OCI-M1 (cell line): ENCODE results near the gene JAK3.
A peak's percentile ranks its signal among the peaks of the same experiment; 100 is the strongest.

Source experiments
- DNase-seq: peaks from one replicate; lab custom pipeline; 2025; lab: John Stamatoyannopoulos, UW

JAK3 gene

GRCh38 chr19:17840019-17840418, 7.8 kb downstream of the JAK3 start:
- no peak for DNase-seq

- no peak for DNase-seq
Measured at GRCh38 chr19:17837972-17838371, 9.8 kb downstream of the JAK3 start.

- DNase-seq = no peak
Measured at GRCh38 chr19:17836530-17836929, 11.3 kb downstream of the JAK3 start.

- no peak for DNase-seq
Measured at GRCh38 chr19:17835182-17836006, 12.4 kb downstream of the JAK3 start.

GRCh38 chr19:17834350-17835181, 13.2 kb downstream of the JAK3 start:
- DNase-seq = no peak

GRCh38 chr19:17832443-17833208, 15.2 kb downstream of the JAK3 start:
- no peak for DNase-seq

GRCh38 chr19:17831419-17831888, 16.3 kb downstream of the JAK3 start:
- no peak for DNase-seq

GRCh38 chr19:17830567-17831418, 17.0 kb downstream of the JAK3 start:
- DNase-seq = peak; percentile 15

- no peak for DNase-seq
Measured at GRCh38 chr19:17829855-17830566, 17.8 kb downstream of the JAK3 start.

- DNase-seq = no peak
Measured at GRCh38 chr19:17826508-17827056, 21.2 kb downstream of the JAK3 start.

GRCh38 chr19:17824339-17824738, 23.4 kb downstream of the JAK3 start:
- no peak for DNase-seq

- no peak for DNase-seq
Measured at GRCh38 chr19:17821190-17821589, 26.6 kb downstream of the JAK3 start, which contains the start of gene INSL3. Gene INSL3, minus strand, starts transcription at chr19:17821519. Its CDS starts 13 bp downstream, at chr19:17821506.

- no peak for DNase-seq
Measured at GRCh38 chr19:17817668-17818363, 30.0 kb downstream of the JAK3 start.

GRCh38 chr19:17812099-17812498, 35.7 kb downstream of the JAK3 start:
- no peak for DNase-seq

GRCh38 chr19:17811681-17812080, 36.1 kb downstream of the JAK3 start:
- DNase-seq = no peak

GRCh38 chr19:17811103-17811502, 36.7 kb downstream of the JAK3 start:
- DNase-seq = no peak

- no peak for DNase-seq
Measured at GRCh38 chr19:17807731-17808316, 40.0 kb downstream of the JAK3 start.

GRCh38 chr19:17806945-17807344, 40.8 kb downstream of the JAK3 start:
- no peak for DNase-seq

- no peak for DNase-seq
Measured at GRCh38 chr19:17805427-17805826, 42.4 kb downstream of the JAK3 start.
